Measurements from ENCODE around the gene DTD2. TPM values are rescaled to one million over a fixed set of nuclear protein-coding genes. Genes with fewer than 3 reads are reported as not detected.

DTD2 gene
- 30.8 and 41.0 TPM in 2 replicates for total RNA-seq

DNA sequence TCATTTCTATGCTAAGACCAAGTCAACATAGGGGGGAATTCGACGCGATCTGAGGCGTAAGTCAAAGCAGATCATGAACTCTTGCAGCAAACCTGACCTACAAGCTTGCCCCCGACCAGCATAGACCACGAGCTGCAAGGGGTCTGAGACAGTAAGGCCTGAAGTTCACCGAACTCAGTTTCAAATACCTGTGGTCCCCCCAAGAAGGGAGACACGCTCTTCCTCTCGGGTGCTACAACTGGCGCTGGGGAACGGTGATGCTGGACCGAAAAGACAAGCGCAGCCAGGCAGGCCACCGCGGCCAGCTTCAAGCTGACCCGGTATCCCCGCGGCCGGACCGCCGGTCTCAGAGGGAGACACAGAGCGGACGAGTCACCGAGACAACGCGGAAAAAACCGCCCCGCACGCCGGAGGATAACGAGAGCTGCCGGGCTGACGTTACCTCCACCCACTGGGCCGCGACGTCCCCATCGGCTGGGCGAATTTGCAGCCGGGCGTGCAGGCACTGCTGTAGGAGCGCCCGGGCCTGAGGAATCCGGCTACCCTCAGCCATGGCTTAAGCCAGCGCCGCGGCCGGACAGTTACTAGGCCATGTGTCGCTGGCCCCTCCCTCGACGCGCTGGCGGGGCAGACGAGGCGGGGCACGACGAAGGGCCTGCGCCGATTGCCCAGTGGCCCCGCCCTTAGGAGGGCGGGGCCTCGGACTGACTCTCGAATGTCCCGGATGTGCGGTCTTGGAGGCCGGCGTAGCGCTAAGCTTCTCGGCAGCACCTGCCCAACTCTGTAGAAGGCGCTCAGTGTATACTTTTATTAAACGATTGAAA is at the start of gene DTD2:
DTD2 (minus strand) TSS at position 666 of the 824 bp plus-strand sequence; CDS start at position 553, 113 bp downstream.

GRCh38 chr14:31487886-31488285 is 30.6 kb upstream of the DTD2 start, which contains the start of gene GPR33:
Gene GPR33 (minus strand): TSS chr14:31488039. CDS start chr14:31483965, 4,074 bp downstream.

GRCh38 chr14:31420319-31421111 is 36.8 kb downstream of the DTD2 start, which contains the start of gene HEATR5A:
Gene HEATR5A (minus strand): TSS chr14:31420550. CDS start chr14:31402975, 17,575 bp downstream.

Other genes starting within 250 kb of the DTD2 start
- gene HECTD1, start 249.7 kb downstream of the DTD2 start, total RNA-seq: 215 and 246 TPM in 2 replicates
- 77.8 and 90.7 TPM in 2 replicates for gene HEATR5A, start 37.0 kb downstream of the DTD2 start, total RNA-seq
- gene GPR33, start 30.5 kb upstream of the DTD2 start, total RNA-seq: not detected in 2 replicates
- gene NUBPL, start 103.9 kb upstream of the DTD2 start, total RNA-seq: 11.9 and 12.0 TPM in 2 replicates